Measurements from ENCODE around the gene LAMP2. TPM values are rescaled to one million over a fixed set of nuclear protein-coding genes. Genes with fewer than 3 reads are reported as not detected.
A peak's percentile ranks its signal among the peaks of the same experiment; 100 is the strongest.

Gene LAMP2
- total RNA-seq, 4 donors from 2014 or later = 19.8 to 119 (median 65.7) TPM

GRCh38 chrX:120456973-120457372, 12.1 kb downstream of the LAMP2 start:
- H3K4me1 ChIP-seq = no peaks in the 10 kb centered on the region
- H3K36me3 ChIP-seq = peaks cover 0 to 8% (median 0%) of the 10 kb centered on the region in 3 donors
- no peaks in the 10 kb centered on the region for H3K27me3 ChIP-seq
- H3K4me3 ChIP-seq = no peak overlapping the region
- H3K9me3 ChIP-seq = no peaks in the 10 kb centered on the region
- TF ChIP-seq CTCF (IDR thresholded peaks at IDR 0.05) (no peak), POLR2A (IDR thresholded peaks at IDR 0.05) (no peak)
- DNase-seq = no peak
- H3K27ac ChIP-seq = no peak overlapping the region

- H3K27ac ChIP-seq = no peak overlapping the region
- H3K9me3 ChIP-seq = no peaks in the 10 kb centered on the region
- no peak overlapping the region for H3K4me3 ChIP-seq
- TF ChIP-seq CTCF (IDR thresholded peaks at IDR 0.05) = no peak
- no peak for TF ChIP-seq POLR2A (IDR thresholded peaks at IDR 0.05)
- no peaks in the 10 kb centered on the region for H3K27me3 ChIP-seq
- H3K36me3 ChIP-seq = peaks cover 0 to 8% (median 0%) of the 10 kb centered on the region in 3 donors
- no peaks in the 10 kb centered on the region for H3K4me1 ChIP-seq
- no peak for DNase-seq
Observed at GRCh38 chrX:120453985-120454384, 15.1 kb downstream of the LAMP2 start.

GRCh38 chrX:120452131-120452530, 17.0 kb downstream of the LAMP2 start:
- Histone ChIP-seq H3K36me3 (peaks cover 0 to 14% (median 0%) of the 10 kb centered on the region in 3 donors), H3K4me3 (no peak overlapping the region), H3K4me1 (no peaks in the 10 kb centered on the region), H3K27ac (no peak overlapping the region), H3K27me3 (no peaks in the 10 kb centered on the region), H3K9me3 (no peaks in the 10 kb centered on the region)
- no peak for TF ChIP-seq POLR2A (IDR thresholded peaks at IDR 0.05)
- peak in 4 of 6 experiments; percentile 9 to 17 (median 10) for TF ChIP-seq CTCF (IDR thresholded peaks at IDR 0.05)
- DNase-seq = no peak

- no peak overlapping the region for H3K4me3 ChIP-seq
- no peaks in the 10 kb centered on the region for H3K4me1 ChIP-seq
- no peak for DNase-seq
- peak in 1 of 6 experiments; percentile 10 for TF ChIP-seq CTCF (IDR thresholded peaks at IDR 0.05)
- TF ChIP-seq POLR2A (IDR thresholded peaks at IDR 0.05) = no peak
- peaks cover 0 to 22% (median 0%) of the 10 kb centered on the region in 3 donors for H3K36me3 ChIP-seq
- H3K27ac ChIP-seq = no peak overlapping the region
- no peaks in the 10 kb centered on the region for H3K9me3 ChIP-seq
- no peaks in the 10 kb centered on the region for H3K27me3 ChIP-seq
Observed at GRCh38 chrX:120450163-120450562, 18.9 kb downstream of the LAMP2 start.

GRCh38 chrX:120446498-120446897, 22.6 kb downstream of the LAMP2 start:
- H3K27ac ChIP-seq = no peak overlapping the region
- peaks cover 0 to 23% (median 0%) of the 10 kb centered on the region in 3 donors for H3K36me3 ChIP-seq
- no peaks in the 10 kb centered on the region for H3K9me3 ChIP-seq
- no peak for DNase-seq
- TF ChIP-seq POLR2A (IDR thresholded peaks at IDR 0.05) (no peak), CTCF (IDR thresholded peaks at IDR 0.05) (no peak)
- H3K4me1 ChIP-seq = no peaks in the 10 kb centered on the region
- no peaks in the 10 kb centered on the region for H3K27me3 ChIP-seq
- no peak overlapping the region for H3K4me3 ChIP-seq

GRCh38 chrX:120439921-120440320, 29.2 kb downstream of the LAMP2 start:
- Histone ChIP-seq H3K27ac (no peak overlapping the region), H3K27me3 (no peaks in the 10 kb centered on the region), H3K9me3 (no peaks in the 10 kb centered on the region), H3K4me1 (no peaks in the 10 kb centered on the region), H3K36me3 (peaks cover 0 to 11% (median 0%) of the 10 kb centered on the region in 3 donors), H3K4me3 (no peak overlapping the region)
- no peak for DNase-seq
- TF ChIP-seq CTCF (IDR thresholded peaks at IDR 0.05) (no peak), POLR2A (IDR thresholded peaks at IDR 0.05) (no peak)
